ENCODE data around the gene SAMD14. TPM values are rescaled to one million over a fixed set of nuclear protein-coding genes. Genes with fewer than 3 reads are reported as not detected.

The SAMD14 gene
- total RNA-seq, 1 donor from 2014 or later, result 6.0 TPM

GRCh38 chr17:50149091-50149416 lies 19.1 kb upstream of the SAMD14 start:
- peaks cover 3% of the 10 kb centered on the region for H3K36me3 Mint-ChIP-seq (ENCODE audit: insufficient read depth)
- no peak overlapping the region for H3K27ac Mint-ChIP-seq
- no peak for TF ChIP-seq CTCF (IDR thresholded peaks at IDR 0.05; ENCODE audit: unreplicated experiment)
- H3K9me3 Mint-ChIP-seq (ENCODE audit: low read depth), result no peaks in the 10 kb centered on the region
- no peaks in the 10 kb centered on the region for H3K27me3 Mint-ChIP-seq
- H3K4me3 Mint-ChIP-seq (ENCODE audit: low read depth), result peak overlapping the region; percentile 73
- DNase-seq (ENCODE audit: low spot score, unreplicated experiment), result no peak
- H3K4me1 Mint-ChIP-seq (ENCODE audit: low read depth), result peaks cover 17% of the 10 kb centered on the region

GRCh38 chr17:50148226-50149090 lies 18.5 kb upstream of the SAMD14 start:
- Mint-ChIP-seq H3K4me1 (ENCODE audit: low read depth) (peaks cover 17% of the 10 kb centered on the region), H3K4me3 (ENCODE audit: low read depth) (peak overlapping the region; percentile 66), H3K36me3 (ENCODE audit: insufficient read depth) (peaks cover 3% of the 10 kb centered on the region), H3K27me3 (no peaks in the 10 kb centered on the region), H3K9me3 (ENCODE audit: low read depth) (no peaks in the 10 kb centered on the region), H3K27ac (no peak overlapping the region)
- no peak for DNase-seq (ENCODE audit: low spot score, unreplicated experiment)
- TF ChIP-seq CTCF (IDR thresholded peaks at IDR 0.05; ENCODE audit: unreplicated experiment), result peak; percentile 20

GRCh38 chr17:50147841-50148225 lies 17.9 kb upstream of the SAMD14 start:
- no peak for TF ChIP-seq CTCF (IDR thresholded peaks at IDR 0.05; ENCODE audit: unreplicated experiment)
- peaks cover 17% of the 10 kb centered on the region for H3K4me1 Mint-ChIP-seq (ENCODE audit: low read depth)
- peaks cover 6% of the 10 kb centered on the region for H3K36me3 Mint-ChIP-seq (ENCODE audit: insufficient read depth)
- no peak for DNase-seq (ENCODE audit: low spot score, unreplicated experiment)
- no peaks in the 10 kb centered on the region for H3K9me3 Mint-ChIP-seq (ENCODE audit: low read depth)
- H3K27me3 Mint-ChIP-seq, result no peaks in the 10 kb centered on the region
- no peak overlapping the region for H3K27ac Mint-ChIP-seq
- peak overlapping the region; percentile 66 for H3K4me3 Mint-ChIP-seq (ENCODE audit: low read depth)

- Mint-ChIP-seq H3K9me3 (ENCODE audit: low read depth) (no peaks in the 10 kb centered on the region), H3K4me1 (ENCODE audit: low read depth) (peaks cover 17% of the 10 kb centered on the region), H3K4me3 (ENCODE audit: low read depth) (peak overlapping the region; percentile 50), H3K27me3 (no peaks in the 10 kb centered on the region), H3K27ac (no peak overlapping the region), H3K36me3 (ENCODE audit: insufficient read depth) (peaks cover 11% of the 10 kb centered on the region)
- no peak for TF ChIP-seq CTCF (IDR thresholded peaks at IDR 0.05; ENCODE audit: unreplicated experiment)
- DNase-seq (ENCODE audit: low spot score, unreplicated experiment), result no peak
Measured at GRCh38 chr17:50146927-50147665, 17.1 kb upstream of the SAMD14 start.

GRCh38 chr17:50146230-50146926 lies 16.4 kb upstream of the SAMD14 start:
- no peak for TF ChIP-seq CTCF (IDR thresholded peaks at IDR 0.05; ENCODE audit: unreplicated experiment)
- Mint-ChIP-seq H3K27me3 (no peaks in the 10 kb centered on the region), H3K4me1 (ENCODE audit: low read depth) (peaks cover 16% of the 10 kb centered on the region), H3K9me3 (ENCODE audit: low read depth) (no peaks in the 10 kb centered on the region), H3K4me3 (ENCODE audit: low read depth) (no peak overlapping the region), H3K27ac (no peak overlapping the region), H3K36me3 (ENCODE audit: insufficient read depth) (peaks cover 12% of the 10 kb centered on the region)
- DNase-seq (ENCODE audit: low spot score, unreplicated experiment), result no peak

Measured in progenitor cell of endocrine pancreas (in vitro differentiated cells).